Stimulated activated CD8-positive, alpha-beta memory T cell treated with anti-CD3 and anti-CD28 coated beads, Interleukin-15, amount 100 ng/mL, for 24 hours (primary cell): ENCODE measurements around the gene AKTIP.
"Not testable (repeated sequence)": the region's sequence is repeated elsewhere in the genome, so short reads cannot be mapped to it uniquely, and the experiment has no call there.

Experiments
- DNase-seq: peaks from one replicate; pipeline ENCODE4 v3.0.0-alpha.2; 2020; ENCODE audit warnings: low read depth

The AKTIP gene

DNA sequence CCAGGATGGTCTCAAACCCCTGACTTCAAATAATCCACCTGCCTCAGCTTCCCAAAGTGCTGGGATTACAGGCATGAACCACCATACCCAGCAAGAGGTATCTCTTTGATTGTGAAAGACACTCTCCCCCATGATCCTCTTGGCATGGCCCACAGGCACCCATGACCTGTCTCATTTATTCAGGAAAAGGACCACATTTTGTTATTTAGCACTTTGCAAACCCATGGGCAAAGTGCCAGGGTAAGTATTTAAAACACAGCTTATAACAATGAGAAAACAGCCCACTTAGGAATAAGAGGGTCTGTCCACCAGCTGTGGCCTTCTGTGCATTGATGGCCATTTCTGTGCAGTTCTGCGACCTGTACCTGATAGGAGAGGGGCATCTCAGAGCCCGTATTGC lies 12.8 kb upstream of the AKTIP start:
- DNase-seq = no peak

DNA sequence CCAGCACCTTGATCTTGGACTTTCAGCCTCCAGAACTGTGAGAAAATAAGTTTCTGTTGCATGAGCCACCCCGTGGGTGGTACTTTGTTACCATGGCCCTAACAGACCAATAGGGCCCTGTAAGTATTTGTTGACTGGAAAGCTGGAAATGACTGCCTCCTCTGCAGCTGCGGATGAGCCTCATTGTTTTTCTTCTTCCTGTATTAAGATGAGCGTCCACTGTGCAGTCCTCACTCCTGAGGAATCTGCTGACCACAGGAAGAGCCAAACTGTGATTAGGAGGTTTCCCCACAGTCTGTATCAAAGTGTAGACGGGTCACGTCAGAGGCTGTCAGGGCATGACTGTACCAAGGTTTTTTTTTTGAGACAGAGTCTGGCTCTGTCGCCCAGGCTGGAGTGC lies 12.2 kb upstream of the AKTIP start:
- no peak for DNase-seq

DNA sequence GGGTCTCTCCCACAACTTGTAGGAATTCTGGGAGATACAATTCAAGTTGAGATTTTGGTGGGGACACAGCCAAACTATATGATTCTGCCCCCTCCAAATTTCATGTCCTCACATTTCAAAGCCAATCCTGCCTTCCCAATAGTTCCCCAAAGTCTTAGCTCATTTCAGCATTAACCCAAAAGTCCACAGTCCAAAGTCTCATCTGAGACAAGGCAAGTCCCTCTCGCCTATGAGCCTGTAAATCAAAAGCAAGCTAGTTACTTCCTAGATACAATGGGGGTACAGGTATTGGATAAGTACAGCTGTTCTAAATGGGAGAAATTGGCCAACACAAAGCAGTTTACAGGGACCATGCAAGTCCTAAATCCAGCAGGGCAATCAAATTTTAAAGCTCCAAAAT lies 9.8 kb upstream of the AKTIP start:
- not testable (repeated sequence) for DNase-seq

DNA sequence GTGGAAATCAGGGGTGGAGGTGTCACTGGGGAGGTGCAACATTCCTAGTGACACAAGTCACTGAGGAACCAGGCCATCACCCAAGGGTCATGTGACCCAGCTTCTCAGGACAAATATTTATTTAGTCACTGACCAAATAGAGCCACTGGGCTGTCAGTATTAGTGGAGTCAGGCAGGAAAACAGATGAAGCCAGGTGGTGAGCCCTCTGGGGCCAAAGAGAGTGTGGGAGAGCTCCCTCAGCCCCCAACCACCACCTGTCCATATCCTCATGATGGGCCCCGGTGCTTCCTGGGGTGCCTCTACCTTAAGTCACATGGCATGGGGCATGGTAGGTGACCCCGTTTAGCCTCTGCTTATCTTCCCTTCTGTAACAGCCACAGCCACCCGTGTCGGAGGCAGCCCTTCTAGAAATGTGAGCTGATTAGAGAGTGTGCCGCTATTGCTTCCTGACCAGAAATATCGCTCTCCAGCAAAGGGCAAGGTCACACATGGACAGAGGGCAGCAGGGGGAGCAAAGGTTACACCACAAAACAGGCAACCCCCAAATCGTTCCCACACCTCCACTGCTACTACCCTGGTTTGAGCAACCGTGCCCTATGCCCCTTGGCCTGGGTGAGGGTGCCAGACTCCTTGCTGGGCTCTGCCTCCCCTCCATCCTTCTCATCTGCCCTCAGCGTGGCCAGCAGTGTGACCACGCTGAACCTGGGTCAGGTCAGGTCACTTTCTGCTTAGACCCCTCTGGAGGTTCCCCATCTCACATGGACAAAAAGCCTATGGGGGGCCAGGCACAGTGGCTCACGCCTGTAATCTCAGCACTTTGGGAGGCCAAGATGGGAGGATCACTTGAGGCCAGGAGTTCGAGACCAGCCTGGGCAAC lies 8.6 kb upstream of the AKTIP start:
- DNase-seq = no peak

DNA sequence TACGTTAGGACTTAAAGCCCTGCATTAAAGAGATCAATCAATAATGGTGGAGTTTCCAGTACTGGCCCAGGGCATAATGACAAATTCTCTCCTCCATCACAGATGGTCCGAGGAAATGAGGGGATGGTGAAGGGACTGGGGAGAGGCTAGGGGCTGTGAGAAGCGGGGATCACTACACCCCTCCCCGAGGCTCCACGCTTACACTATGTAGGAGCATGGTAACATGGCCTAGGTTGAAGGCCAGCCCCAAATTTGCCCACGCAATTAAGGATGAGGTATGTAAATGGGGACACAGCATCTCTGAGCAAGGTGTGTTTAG lies 8.0 kb upstream of the AKTIP start:
- DNase-seq = no peak

DNA sequence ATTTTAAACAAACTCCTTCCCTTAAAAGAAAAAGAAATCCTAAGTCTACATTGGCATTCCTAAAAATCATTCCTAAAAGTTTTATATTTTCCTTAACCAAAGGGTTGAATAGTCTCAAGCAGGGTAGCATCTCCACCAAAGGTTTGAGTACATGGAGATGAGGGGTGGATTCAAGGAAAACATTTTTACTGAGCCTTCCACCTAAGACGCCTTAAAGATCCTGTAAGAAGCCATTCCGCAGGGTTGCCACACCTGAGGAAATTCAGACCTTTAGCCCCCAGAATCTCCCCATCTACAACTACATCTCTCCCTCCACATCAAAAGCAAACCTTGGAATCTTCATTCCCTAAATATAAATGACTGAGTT lies 7.7 kb upstream of the AKTIP start:
- no peak for DNase-seq

DNA sequence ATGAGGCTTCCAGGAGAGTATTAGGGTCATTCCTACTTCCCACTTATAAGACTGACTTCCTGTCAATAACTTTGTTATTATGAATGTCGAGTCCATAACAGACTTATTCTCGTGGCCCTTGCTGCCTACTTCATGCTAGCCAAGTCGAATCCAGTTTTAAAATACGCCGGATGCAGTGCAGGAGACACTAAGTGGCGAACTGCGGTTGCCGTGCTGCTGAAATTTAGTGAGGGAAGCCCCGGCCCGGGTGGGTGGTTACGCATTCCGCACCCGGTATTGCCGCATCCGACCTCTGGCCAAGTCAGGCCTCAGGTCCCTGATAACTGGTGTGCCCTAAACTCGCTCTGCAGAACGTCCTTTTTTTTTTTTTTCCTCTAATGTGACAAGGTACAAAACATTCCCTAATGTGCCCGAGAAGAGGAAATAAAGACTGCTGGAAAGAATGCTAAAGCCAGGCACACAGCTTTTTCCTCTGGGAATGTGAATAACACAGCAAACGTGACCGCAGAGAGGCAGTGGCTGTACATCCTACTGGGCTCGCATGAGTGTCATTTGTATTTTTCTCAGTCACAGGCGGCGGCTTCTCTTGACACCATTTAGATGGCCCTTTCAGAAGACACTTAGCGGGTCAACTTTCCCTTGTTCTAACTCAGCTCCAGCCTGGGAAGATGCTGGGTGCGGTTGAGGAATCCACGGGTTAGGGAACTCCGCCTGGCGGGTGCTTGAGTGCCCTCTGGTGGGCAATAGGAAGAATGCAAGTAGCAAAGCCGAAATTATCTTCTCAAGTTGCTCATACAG lies 7.1 kb upstream of the AKTIP start:
- no peak for DNase-seq

DNA sequence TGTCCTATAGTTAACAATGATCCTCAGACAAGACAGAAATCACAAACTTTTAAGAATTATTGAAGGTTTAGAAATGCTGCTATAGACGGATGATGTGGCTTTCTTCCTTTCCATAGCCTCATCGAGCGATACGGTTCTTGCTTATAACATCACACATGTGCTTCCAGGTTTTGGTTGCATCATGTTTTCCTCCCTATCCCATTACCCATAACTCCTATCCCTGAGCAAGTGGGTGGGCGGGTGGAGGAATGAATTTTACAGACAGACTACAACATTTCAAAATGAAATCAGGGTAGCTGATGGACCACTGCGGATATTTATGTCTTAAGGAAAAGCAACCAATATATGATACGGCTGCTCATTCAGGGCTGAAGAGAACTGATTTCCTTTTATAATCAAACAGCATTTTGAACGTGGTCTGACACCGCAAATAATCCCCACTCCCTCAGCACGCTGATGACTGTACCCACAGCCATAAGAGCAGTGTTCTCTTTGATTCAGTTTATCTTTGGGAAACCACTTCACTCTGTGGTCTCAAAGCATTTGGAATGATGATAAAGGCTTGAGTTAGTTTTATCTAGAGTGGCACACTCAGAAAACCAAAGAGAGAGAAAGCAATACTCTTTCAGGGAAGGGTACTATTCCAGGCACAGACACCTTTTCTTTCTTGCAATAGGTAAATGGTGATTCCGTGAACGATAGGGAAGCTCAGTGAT lies 4.6 kb upstream of the AKTIP start:
- no peak for DNase-seq

DNA sequence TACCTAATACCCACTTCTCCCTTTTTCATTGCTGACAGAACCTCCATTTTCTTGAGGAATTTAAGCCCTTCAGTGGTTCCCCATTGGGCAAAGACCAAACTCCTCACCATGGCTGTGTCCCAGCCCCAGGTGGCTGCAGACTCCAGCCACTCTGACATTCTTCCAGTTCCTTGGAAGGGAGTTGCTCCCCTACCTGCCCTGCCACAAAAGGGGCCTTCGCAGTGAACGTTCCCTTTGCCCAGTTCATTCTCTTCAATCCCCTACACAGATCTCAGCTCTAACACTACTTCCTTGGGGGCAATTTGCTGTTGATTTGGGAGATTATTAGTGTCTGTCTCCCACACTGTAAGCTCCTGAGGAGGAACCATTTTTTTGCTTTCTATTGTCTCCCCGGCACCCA lies 3.2 kb upstream of the AKTIP start:
- no peak for DNase-seq

DNA sequence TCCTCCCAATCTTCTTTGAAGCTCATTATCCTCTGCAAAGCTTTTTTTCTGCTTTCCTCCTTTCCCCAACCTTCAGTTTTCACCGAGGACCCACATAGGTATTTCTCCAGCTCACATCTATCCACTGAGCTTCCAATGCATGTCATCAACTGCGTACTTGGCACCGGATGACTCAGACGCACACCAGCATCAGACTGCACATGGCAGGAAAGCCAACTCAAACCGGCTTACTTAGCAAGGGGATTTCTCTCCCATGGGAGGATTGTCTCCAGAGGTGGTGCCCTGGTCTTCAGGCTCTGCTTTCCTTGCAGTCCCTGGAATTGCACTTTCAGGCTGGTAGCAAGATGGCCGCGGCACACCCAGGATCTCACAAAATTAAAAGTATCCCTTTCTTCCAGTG lies 1.7 kb upstream of the AKTIP start:
- no peak for DNase-seq

DNA sequence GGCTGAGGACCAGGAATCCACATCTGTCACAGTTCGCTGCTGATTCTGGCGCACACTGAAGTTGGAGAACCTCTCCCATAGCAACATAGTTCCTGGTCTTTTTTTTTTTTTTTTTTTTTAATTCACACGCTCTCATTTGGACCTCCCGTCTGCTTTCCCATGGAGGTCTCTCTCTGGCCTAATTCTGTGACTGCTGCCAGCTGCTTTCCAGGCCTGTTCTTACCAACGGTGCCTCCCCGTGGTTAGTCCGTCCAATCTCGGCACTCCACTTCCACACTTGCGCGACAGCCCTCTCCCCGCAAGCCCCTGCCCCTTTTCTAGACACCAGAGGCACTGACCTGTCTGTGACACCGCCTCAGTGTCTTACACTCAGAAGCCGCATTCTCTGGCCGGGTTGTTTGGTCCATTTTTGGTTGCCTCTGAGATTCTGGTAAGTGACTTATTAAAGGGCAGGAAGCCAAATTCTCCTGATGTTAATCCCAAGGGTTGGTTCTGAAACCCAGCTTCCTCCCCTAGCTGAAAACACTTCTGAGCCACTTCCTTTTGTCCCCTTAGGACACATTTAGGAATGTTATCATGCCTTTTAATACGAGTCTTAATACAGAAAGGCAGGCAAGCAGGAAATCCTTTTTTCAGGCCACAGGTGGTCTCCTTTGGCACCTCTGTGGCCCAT lies 1.1 kb upstream of the AKTIP start:
- no peak for DNase-seq

DNA sequence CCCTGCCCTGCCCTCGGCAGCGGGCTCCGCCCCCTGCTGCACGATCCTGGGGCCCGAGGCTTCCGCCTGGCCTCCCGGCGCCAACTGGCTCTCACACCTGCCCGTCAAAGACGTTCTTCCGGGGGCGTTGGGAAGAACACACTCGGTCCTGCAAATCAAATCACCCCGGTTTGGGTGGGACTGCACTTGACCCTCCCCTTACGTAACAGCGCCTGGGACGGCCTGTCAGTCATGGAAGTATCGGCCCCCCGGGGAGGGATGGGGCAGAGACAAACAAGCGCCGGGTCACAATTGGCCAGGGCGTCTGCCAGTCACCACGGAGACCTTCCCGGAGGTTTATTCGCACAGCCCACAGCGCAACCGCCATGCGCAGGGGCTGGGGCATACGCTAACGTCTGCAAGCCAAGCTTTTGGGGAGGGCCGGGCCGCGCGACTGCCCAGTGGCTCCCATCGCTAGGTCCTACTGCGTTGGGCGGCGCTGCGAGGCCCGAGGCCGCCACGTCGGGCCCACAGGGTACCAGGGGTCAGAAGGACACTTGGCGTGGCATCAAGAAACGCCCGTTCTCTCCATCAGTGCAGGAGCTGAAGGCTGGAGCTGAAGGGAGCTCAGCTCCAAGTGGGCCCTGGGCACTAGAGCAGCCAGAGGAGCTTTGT lies 388 bp upstream of the AKTIP start:
- DNase-seq = peak; percentile 95

DNA sequence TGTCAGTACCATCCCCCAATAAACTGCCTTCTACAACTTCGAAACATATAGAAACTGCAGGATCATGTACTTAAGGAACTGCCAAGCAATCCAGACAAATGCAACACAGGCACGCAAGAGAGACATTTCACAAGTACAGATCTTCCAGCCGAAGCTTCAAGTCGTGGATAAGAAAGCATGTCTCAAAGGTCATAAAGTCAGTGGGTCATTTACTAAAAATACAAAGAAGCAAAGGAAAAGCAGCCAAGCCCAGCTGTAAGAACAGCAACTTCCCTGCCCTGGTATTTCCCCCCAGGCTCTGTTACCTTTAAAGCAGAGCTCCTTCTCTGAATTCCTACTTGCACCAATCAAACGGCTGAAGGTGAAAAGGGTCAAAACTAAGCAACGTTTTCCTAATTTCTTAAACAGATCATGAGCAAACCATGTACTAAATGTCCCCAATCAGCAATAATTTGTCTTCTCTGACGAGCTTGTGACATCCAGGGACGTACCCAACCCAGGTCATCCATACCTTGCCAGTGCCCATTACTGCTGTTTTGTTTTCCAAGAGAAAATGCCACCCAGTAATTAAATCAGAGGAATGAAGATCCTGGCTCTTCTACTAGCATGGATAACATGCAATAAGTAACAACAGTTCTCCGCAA lies 1.7 kb downstream of the AKTIP start:
- no peak for DNase-seq

DNA sequence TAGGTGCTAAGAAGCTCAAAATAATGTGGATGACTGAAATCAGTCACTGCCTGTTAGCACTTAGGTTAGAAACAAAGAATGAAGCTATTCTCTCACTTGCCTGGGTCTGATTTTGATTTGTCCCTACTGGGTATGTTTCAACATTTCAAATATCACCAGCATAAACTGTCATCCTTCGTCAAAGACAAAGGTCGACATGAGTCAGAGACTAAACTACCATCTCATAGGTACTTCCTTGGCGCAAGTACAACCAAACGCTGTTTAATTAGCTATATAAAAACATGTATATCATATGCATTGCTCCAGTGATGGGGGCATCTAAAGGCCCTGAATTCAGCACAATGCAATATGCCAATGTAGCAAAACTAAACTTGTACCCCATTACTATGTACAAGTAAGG lies 4.0 kb downstream of the AKTIP start:
- DNase-seq = no peak

DNA sequence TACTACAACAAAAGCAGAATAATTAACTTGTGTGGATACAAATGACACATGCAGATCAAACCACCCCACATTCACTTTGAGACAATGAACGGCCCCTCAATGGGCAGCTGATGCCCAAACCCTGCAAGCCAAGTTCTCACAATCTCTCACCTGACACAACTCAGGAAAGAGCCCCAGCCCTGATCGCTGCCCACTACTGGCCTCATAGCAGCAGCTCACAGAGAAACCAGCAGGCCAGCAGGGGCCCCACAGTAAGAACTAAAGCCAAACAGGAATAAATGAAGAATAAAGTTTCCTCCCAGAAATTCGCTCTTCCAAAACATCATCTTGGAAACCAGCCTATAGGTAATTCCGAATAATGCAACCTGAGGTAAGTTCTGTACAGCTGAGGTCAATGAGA lies 7.7 kb downstream of the AKTIP start:
- DNase-seq = no peak

DNA sequence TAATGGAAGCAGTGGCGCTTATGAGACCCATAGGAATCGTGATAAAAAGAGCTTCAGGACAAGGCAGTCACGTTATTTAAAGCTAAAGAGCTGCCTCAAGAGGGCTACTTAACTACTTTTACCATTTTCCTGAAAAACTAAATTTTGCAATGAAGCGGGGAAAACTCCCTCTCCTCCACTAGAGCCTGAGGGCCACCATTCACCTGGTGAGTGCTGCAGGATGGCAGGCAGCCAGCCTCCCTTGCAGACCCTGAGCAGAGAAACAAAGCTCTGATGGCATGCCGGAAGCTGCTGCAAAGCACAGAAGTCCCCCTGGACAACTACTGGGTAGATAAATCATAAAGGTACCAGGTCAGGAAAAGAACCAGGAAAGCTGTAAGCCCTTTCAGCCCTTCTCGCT lies 8.4 kb downstream of the AKTIP start:
- no peak for DNase-seq

DNA sequence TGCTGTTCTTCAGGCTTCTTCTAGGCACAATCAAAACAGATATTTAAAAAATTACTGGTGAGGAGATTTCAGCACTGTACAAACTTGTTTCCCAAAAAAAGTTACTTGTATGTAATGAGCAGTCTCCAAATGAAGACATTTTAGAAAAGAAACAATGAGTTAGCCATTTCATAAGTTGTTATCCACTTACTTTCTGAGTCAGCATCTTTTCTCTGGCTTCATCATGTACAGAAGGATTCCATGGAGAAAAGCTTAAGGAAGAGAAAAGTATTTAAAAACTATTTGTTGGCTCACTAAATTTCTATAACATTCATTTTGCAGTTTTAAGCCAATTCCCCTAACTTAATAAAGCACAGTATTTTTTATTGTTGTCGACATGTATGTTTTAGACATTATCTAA lies 10.5 kb downstream of the AKTIP start:
- no peak for DNase-seq

DNA sequence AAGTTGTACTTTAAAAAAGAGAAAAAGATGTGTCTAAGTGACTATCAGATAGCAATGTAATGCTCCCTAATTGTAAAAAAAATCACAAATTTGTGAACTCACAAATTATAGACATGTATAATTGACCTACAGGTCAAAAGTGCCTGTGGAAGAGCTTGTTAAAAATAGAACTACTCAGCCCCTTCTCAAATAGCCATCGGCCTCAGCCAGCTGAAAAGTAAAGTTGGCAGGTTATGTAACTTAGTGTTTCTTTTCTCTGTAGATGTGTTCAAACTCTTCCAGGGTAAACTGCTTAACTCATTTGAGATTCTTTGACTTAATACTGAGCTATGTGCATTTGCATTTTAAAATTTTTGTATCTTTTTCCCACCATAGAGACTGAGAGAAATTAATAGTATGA lies 13.3 kb downstream of the AKTIP start:
- no peak for DNase-seq

DNA sequence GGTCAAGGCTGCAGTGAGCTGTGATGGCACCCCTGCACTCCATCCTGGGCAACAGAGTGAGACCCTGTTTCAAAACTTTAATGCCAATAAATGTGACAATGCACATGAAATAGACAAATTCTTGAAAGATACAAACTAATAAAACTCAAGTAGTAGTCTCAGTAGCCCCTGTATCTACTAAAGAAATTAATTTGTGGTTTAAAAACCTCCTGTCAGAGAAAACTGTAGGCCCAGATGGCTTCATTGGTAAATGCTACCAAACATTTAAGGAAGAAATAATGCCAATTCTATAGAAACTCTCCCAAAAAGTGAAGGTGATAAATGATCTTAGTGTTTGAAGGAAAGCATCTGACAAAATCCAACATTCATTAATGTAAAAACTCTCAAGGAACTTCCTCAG lies 16.8 kb downstream of the AKTIP start:
- DNase-seq = no peak

DNA sequence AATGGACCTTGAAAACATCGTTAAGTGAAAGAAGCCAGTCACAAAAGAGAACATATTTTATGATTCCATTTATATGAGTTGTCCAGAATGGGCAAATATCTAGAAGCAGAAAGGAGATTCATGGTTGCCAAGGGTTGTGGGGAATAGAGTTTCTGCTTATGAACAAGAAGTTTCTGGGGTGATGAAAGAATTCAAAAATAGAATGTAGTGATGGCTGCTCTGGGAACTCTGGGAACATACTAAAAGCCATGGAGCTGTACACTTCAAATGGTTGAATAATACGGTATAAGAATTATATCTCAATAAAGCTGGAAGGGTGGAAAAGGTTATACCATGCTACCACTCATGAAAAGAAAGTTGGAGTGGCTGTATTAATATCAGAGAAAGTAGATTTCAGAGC lies 18.5 kb downstream of the AKTIP start:
- DNase-seq = no peak

DNA sequence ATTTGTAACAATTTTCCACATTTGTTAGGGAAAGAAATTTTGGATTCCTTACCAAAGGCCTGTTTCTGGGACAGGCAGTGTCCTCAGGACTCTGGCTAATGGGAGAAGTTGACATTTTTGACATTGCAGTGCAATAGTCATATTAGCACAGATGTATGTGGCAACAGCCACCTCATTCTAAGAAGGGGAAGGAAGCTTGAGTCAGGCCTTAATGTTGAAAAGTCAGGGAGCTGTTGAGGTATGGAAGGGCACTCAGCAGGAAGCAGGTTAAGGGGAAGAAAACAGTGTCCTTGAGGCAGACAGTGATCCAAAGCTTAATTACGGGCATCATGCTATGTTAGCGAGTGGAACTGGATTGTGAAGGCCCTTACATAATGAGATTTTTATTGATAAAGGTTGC lies 20.9 kb downstream of the AKTIP start:
- DNase-seq = no peak

DNA sequence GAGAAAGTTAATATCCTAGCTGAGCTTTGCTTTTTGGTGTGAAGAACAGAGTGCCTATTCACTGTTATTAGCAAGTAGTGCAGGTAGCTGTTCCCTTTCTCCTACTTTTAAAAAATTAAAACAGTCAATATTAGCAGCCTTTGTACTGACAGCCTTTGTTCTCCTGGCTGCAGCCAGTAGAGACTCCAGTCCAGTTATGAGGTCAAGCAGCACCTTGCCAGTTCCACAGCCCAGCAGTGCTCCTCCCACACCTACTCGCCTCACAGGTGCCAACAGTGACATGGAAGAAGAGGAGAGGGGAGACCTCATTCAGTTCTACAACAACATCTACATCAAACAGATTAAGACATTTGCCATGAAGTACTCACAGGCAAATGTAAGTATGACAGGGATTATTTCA lies 22.6 kb downstream of the AKTIP start:
- DNase-seq = no peak
